GM13977 (cell line): ENCODE data around the gene KPTN.

Experiments used
- DNase-seq: peaks from one replicate; pipeline ENCODE4 v3.0.0; 2012; ENCODE audit warnings: low spot score
- CTCF ChIP-seq: IDR thresholded peaks from 2 replicates; pipeline ENCODE4 v1.5.1; 2012; ENCODE audit warnings: mild to moderate bottlenecking, control low read depth; ENCODE audit not compliant: insufficient read depth; ENCODE audit errors: extremely low read depth, missing control alignments
- in situ Hi-C: fragments of 300-500 bp; cut with MboI; formaldehyde crosslinking; loops from one replicate; pipeline ENCODE4 v1.12.0; 2022; ENCODE audit warnings: low sequenced_read_pairs, low pct_unique_long_range_greater_than_20kb, mixed read lengths, inconsistent platforms; ENCODE audit not compliant: unreplicated experiment

Gene KPTN

GRCh38 chr19:47509170-47509847 lies 25.3 kb upstream of the KPTN start:
- DNase-seq = no peak
- no peak for TF ChIP-seq CTCF
- in situ Hi-C loops = no loop called here

- TF ChIP-seq CTCF = no peak
- DNase-seq = no peak
- in situ Hi-C loops = no loop called here
Measured at GRCh38 chr19:47508721-47509120, 24.7 kb upstream of the KPTN start.

- no peak for DNase-seq
- TF ChIP-seq CTCF = no peak
- in situ Hi-C loops = no loop called here
Measured at GRCh38 chr19:47507924-47508553, 24.0 kb upstream of the KPTN start.

GRCh38 chr19:47507012-47507411 lies 23.0 kb upstream of the KPTN start:
- no peak for TF ChIP-seq CTCF
- no peak for DNase-seq
- in situ Hi-C loops = no loop called here

GRCh38 chr19:47506459-47506858 lies 22.4 kb upstream of the KPTN start:
- TF ChIP-seq CTCF = no peak
- in situ Hi-C loops = no loop called here

GRCh38 chr19:47505506-47505905 lies 21.5 kb upstream of the KPTN start:
- in situ Hi-C loops = no loop called here
- TF ChIP-seq CTCF = no peak
- DNase-seq = no peak

More at GRCh38 chr19:47506459-47506858, 22.4 kb upstream of the KPTN start:
- no peak for DNase-seq

- DNase-seq = no peak
- in situ Hi-C loops = no loop called here
- TF ChIP-seq CTCF = no peak
Measured at GRCh38 chr19:47503826-47504150, 19.8 kb upstream of the KPTN start.
